Stimulated activated memory B cell treated with anti-CD40 and anti-IgM and Interleukin-4, amounts not matched to agents 10 μg/mL and 1 μg/mL and 100 μg/mL, for 72 hours (primary cell): Measurements from ENCODE around the gene TFB1M.
A peak's percentile ranks its signal among the peaks of the same experiment; 100 is the strongest.
"Not testable (repeated sequence)": the region's sequence is repeated elsewhere in the genome, so short reads cannot be mapped to it uniquely, and the experiment has no call there.

Experiments used
- ATAC-seq: fragments of 150-1000 bp; cut with Tn5 transposase; 2 replicates; pipeline ENCODE4 v1.10.0; 2021
- H3K27ac Mint-ChIP-seq: one replicate; pipeline ENCODE4 v1.8.0; 2022; ENCODE audit warnings: mild to moderate bottlenecking, mixed read lengths
- H3K27me3 Mint-ChIP-seq: one replicate; pipeline ENCODE4 v1.8.0; 2022; ENCODE audit warnings: mixed read lengths
- H3K36me3 Mint-ChIP-seq: one replicate; pipeline ENCODE4 v1.8.0; 2022; ENCODE audit warnings: mixed read lengths
- H3K4me1 Mint-ChIP-seq: one replicate; pipeline ENCODE4 v1.8.0; 2022; ENCODE audit warnings: mixed read lengths
- H3K4me3 Mint-ChIP-seq: one replicate; pipeline ENCODE4 v1.8.0; 2022; ENCODE audit warnings: mild to moderate bottlenecking, moderate library complexity, mixed read lengths
- H3K9me3 Mint-ChIP-seq: one replicate; pipeline ENCODE4 v1.8.0; 2022; ENCODE audit warnings: mixed read lengths

The TFB1M gene

DNA sequence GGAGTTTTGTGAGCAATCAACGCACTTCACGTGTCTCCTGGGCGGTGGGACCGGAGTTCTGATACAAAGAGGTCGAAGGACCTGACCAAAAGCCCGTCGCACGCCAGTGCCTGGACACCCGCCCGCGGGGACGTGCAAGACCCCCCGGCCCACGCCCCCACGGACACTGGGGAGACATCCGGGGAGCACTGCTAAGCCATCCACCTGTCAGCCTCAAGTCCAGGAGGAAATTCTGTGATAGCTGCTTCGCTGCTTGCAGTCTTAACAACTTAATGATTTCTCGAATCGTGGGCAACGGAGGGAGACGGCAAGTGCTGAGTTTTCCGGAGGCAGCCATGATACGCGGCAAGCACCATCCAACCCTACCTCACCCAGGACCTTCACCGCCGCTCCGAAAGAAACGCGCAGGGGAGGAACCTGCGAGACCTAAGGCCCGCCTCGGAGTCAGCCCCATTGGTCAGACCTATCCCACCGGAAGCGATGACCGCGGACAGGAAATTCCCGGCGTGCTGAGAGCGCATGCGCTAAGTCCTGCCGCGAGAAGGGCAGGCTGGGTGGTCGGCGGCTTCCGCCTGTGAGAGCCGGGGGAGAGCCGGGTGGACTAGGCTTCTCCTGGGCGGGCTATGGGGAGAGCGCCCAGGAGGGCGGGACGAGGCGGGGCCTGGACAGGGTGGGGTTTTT, at the start of gene TFB1M:
TSS of gene TFB1M (minus strand) at position 393 of the 681 bp plus-strand sequence. CDS start at position 337, 56 bp downstream.
- peak within 1 kb of the TSS; percentile 93 for H3K27ac Mint-ChIP-seq
- ATAC-seq: peak; percentile 99
- H3K4me1 Mint-ChIP-seq: peaks cover 24% of the 10 kb centered on the region
- no peaks in the 10 kb centered on the region for H3K9me3 Mint-ChIP-seq
- no peaks in the 10 kb centered on the region for H3K27me3 Mint-ChIP-seq
- H3K36me3 Mint-ChIP-seq: peaks cover 10% of the 10 kb centered on the region
- H3K4me3 Mint-ChIP-seq: peak within 1 kb of the TSS; percentile 97

DNA sequence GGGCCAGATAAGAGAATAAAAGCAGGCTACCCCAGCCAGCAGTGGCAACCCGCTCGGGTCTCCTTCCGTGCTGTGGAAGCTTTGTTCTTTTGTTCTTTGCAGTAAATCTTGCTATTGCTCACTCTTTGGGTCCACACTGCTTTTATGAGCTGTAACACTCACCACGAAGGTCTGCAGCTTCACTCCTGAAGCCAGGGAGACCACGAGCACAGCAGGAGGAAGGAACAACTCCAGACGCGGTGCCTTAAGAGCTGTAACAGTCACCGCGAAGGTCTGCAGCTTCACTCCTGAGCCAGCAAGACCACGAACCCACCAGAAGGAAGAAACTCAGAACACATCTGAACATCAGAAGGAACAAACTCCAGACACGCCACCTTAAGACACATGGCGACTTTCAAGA, 49.7 kb upstream of the TFB1M start:
- not testable (repeated sequence) for H3K27me3 Mint-ChIP-seq, H3K4me3 Mint-ChIP-seq, ATAC-seq, H3K27ac Mint-ChIP-seq, H3K4me1 Mint-ChIP-seq, H3K9me3 Mint-ChIP-seq, H3K36me3 Mint-ChIP-seq

DNA sequence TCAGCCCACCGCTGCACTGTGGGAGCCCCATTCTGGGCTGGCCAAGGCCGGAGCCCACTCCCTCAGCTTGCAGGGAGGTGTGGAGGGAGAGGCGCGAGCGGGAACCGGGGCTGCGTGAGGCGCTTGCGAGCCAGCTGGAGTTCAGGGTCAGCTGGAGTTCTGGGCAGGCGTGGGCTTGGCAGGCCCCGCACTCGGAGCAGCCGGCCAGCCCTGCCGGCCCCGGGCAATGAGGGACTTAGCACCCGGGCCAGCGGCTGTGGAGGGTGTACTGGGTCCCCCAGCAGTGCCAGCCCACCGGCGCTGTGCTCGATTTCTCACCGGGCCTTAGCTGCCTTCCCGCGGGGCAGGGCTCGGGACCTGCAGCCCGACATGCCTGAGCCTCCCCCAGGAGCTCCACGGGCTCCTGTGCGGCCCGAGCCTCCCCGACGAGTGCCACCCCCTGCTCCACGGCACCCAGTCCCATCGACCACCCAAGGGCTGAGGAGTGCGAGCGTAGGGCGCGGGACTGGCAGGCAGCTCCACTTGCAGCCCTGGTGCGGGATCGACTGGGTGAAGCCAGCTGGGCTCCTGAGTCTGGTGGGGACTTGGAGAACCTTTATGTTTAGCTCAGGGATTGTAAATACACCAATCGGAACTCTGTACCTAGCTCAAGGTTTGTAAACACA, 48.8 kb upstream of the TFB1M start:
- not testable (repeated sequence) for ATAC-seq, H3K27ac Mint-ChIP-seq, H3K36me3 Mint-ChIP-seq, H3K4me3 Mint-ChIP-seq, H3K9me3 Mint-ChIP-seq, H3K27me3 Mint-ChIP-seq, H3K4me1 Mint-ChIP-seq

DNA sequence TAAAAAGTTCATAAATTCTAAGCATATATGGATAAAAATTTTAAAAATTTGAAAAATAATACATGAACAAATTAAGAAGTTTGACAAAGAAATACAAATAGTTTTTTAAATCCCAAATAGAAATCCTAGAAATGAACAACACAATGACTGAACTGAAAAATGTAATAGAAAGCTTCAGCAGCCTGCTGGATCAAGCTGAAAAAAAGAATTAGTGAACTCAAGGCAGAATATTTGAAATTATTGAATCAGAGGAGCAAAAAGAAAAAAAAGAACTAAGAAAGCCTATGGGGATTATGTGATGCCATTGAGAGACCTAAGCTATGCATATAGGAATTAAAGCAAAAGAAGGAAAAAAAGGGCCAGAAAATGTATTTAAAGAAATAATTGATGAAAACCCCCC, 39.9 kb upstream of the TFB1M start:
- peaks cover 14% of the 10 kb centered on the region for H3K9me3 Mint-ChIP-seq
- H3K27ac Mint-ChIP-seq: no peak overlapping the region
- peaks cover 18% of the 10 kb centered on the region for H3K4me1 Mint-ChIP-seq
- no peaks in the 10 kb centered on the region for H3K27me3 Mint-ChIP-seq
- no peak overlapping the region for H3K4me3 Mint-ChIP-seq
- peaks cover 8% of the 10 kb centered on the region for H3K36me3 Mint-ChIP-seq
- ATAC-seq: no peak

DNA sequence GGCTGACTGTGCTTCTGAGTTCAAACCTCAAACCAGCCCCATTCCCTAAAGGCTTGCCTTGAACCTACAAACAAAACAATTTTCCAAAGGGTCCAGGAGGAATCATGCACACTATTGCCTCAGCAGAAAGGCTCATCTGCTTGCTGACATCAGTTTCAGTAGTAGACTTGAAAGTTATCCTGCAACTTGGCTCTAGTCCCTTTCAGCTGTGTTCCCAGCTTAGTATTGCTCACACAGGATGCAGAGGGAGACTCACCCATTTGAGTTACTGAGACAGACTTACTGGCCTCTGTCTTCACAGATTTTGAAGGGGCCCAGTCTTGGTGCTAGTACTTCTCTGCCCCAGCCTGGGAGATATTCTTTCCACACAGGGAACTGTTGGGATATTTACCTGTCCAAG, 38.5 kb upstream of the TFB1M start:
- H3K27ac Mint-ChIP-seq: no peak overlapping the region
- peaks cover 12% of the 10 kb centered on the region for H3K36me3 Mint-ChIP-seq
- no peaks in the 10 kb centered on the region for H3K27me3 Mint-ChIP-seq
- ATAC-seq: no peak
- peaks cover 14% of the 10 kb centered on the region for H3K9me3 Mint-ChIP-seq
- no peak overlapping the region for H3K4me3 Mint-ChIP-seq
- H3K4me1 Mint-ChIP-seq: peaks cover 18% of the 10 kb centered on the region

DNA sequence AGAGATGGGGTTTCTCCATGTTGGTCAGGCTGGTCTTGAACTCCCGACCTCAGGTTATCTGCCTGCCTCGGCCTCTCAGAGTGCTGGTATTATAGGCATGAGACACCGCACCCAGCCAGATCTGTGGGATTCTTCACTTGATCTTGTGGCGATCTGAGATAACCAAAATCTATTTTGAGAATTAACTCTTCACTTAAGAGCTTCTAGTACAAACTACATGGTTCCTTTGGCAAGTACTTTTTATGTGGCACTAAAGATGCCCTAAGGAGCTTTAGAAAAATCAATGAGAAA, 37.8 kb upstream of the TFB1M start:
- peak overlapping the region; percentile 78 for H3K27ac Mint-ChIP-seq

DNA sequence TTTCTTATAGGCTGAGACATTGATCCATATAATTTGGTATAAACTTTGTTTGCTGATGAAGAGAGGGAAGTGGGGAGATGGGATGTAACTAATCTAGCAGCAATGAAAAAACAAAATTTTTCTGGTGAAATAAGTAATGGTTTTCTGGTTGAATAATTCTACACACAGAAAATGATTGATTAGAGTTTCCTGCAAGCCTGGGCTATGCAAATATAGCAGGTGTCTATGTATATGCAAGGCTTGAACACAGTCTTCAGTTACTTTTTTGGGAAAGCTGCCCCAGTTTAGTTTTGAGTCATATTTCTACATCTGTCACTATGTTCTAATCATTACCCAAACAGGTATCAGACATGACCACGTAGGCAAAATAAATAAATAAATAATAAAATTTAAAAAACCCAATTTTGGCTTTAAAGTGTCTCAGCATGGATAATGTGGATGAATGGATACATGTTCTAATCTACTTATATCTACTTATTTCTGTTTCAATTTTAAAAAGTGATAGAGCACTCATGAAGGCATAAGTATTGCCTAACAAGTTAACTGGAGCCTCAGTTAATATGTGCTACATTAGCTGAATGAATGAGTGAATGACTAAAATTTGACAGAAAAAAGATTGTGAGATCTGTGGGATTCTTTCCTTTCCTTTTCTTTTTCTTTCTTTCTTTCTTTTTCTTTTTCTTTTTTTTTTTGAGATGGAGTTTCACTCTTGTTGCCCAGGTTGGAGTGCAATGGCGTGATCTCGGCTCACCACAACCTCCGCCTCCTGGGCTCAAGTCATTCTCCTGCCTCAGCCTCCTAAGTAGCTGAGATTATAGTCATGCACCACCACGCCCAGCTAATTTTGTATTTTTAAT, 37.2 kb upstream of the TFB1M start:
- Mint-ChIP-seq H3K4me3 (peak overlapping the region; percentile 66), H3K9me3 (peaks cover 26% of the 10 kb centered on the region)

More for the DNA sequence above, 37.8 kb upstream of the TFB1M start:
- Mint-ChIP-seq H3K9me3 (peaks cover 21% of the 10 kb centered on the region), H3K36me3 (peaks cover 19% of the 10 kb centered on the region), H3K4me3 (no peak overlapping the region), H3K4me1 (peaks cover 18% of the 10 kb centered on the region), H3K27me3 (no peaks in the 10 kb centered on the region)
- ATAC-seq: no peak

DNA sequence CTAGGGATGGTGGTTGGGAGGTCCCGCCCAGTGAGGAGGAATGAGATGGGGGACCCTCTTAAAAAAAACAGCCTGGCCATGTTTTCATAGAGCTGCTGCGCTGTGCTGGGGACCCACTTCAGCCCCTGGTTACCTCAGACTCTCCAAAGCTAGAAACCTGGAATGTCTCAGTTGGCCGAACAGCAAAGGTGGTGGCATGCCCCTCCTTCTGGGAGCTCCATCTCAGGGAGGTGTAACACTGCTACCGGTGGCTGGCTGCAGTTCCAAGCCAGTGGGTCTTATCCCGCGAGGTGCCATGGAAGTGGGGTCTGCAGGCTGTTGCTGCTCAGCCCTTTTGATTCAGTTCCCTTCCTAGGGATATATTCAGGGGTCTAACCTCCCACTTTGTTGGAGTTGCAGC, 35.7 kb upstream of the TFB1M start:
- Mint-ChIP-seq H3K4me3 (no peak overlapping the region), H3K4me1 (peaks cover 18% of the 10 kb centered on the region), H3K27me3 (no peaks in the 10 kb centered on the region), H3K9me3 (peaks cover 35% of the 10 kb centered on the region), H3K27ac (no peak overlapping the region), H3K36me3 (peaks cover 38% of the 10 kb centered on the region)
- ATAC-seq: no peak

More for the DNA sequence above, 37.2 kb upstream of the TFB1M start:
- peak overlapping the region; percentile 78 for H3K27ac Mint-ChIP-seq
- peak; percentile 85 for ATAC-seq
- peaks cover 18% of the 10 kb centered on the region for H3K4me1 Mint-ChIP-seq
- H3K27me3 Mint-ChIP-seq: no peaks in the 10 kb centered on the region
- H3K36me3 Mint-ChIP-seq: peaks cover 24% of the 10 kb centered on the region

DNA sequence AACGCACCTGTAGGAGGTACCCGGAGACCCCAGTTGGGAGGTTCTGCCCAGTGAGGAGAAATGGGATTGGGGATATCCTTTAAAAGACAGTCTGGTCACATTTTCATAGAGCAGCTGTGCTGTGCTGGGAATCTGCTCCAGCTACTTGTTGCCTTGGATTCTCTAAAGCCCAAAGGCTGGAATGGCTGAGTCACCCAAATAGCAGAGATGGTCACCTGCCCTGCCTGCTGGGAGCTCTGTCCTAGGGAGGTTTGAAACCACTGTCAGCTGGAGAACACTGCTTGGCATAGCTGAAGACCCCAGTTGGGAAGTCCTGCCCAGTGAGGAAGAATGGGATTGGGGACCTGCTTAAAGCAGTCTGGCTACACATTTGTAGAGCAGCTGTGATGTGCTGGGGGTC, 34.8 kb upstream of the TFB1M start:
- Mint-ChIP-seq H3K27ac (no peak overlapping the region), H3K9me3 (peaks cover 29% of the 10 kb centered on the region), H3K36me3 (peaks cover 32% of the 10 kb centered on the region), H3K4me1 (peaks cover 18% of the 10 kb centered on the region), H3K27me3 (no peaks in the 10 kb centered on the region), H3K4me3 (no peak overlapping the region)
- no peak for ATAC-seq

DNA sequence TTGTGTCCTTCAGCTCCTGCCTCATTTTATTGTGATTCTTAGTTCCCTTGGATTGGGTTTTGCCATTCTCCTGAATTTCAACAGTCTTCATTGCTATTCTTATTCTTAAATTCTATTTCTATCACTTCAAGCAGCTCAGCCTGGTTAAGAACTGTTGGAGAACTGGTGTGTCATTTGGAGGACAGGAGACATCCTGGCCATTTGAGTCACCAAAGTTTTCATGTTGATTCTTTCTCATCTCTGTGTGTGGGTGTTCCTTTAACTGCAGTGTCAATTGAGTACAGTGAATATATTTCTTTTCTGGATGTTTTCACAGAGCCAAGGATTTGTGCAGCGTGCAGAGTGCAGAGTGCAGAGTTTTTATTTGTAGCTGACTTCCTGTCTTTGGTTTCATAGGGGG, 33.5 kb upstream of the TFB1M start:
- no peak overlapping the region for H3K27ac Mint-ChIP-seq
- no peak for ATAC-seq
- peaks cover 28% of the 10 kb centered on the region for H3K9me3 Mint-ChIP-seq
- H3K36me3 Mint-ChIP-seq: peaks cover 30% of the 10 kb centered on the region
- no peak overlapping the region for H3K4me3 Mint-ChIP-seq
- no peaks in the 10 kb centered on the region for H3K27me3 Mint-ChIP-seq
- peaks cover 18% of the 10 kb centered on the region for H3K4me1 Mint-ChIP-seq

DNA sequence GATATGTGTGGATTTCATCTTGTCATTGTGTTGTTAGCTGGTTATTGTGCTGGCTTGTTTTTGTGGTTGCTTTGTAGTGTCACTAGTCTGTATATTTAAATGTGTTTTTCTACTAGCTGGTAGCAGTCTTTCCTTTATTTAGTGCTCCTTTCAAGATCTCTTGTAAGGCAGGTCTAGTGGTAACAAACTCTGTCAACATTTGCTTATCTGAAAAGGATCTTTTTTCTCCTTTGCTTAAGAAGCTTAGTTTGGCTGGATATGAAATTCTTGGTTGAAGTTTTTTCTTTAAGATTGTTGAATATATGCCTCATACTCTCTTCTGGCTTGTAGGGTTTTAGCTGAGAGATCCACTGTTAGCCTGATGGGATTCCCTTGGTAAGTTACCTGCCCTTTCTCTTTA, 32.7 kb upstream of the TFB1M start:
- Mint-ChIP-seq H3K27ac (no peak overlapping the region), H3K4me1 (peaks cover 16% of the 10 kb centered on the region), H3K36me3 (peaks cover 30% of the 10 kb centered on the region), H3K9me3 (peaks cover 28% of the 10 kb centered on the region), H3K27me3 (no peaks in the 10 kb centered on the region), H3K4me3 (no peak overlapping the region)
- ATAC-seq: no peak

DNA sequence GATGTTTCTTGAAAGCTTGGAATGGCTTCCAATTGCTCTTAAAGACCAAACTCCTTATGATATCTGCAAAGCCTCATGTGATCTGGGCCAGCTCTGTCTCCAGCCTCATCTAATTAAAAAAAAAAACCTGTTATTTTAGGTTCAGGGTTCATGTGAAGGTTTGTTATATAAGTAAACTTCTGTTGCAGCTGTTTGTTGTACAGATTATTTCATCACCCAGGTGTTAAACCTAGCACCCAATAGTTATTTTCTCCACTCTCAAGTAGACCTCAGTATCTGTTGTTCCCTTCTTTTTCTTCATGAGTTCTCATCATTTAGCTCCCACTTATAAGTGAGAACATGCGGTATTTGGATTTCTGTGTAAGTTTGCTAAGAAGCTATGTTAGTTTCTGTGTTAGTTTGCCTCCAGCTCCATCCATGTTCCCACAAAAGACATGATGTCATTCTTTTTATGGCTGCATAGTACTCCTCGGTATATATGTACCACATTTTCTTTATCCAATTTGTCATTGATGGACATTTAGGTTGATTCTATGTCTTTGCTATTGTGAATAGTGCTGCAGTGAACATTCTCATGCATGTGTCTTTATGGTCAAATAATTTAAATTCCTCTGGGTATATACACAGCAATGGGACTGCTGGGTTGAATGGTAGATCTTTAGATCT, 30.2 kb upstream of the TFB1M start:
- Mint-ChIP-seq H3K4me3 (no peak overlapping the region), H3K4me1 (peaks cover 6% of the 10 kb centered on the region), H3K9me3 (peaks cover 28% of the 10 kb centered on the region), H3K27me3 (no peaks in the 10 kb centered on the region), H3K36me3 (peaks cover 35% of the 10 kb centered on the region), H3K27ac (no peak overlapping the region)
- ATAC-seq: no peak

DNA sequence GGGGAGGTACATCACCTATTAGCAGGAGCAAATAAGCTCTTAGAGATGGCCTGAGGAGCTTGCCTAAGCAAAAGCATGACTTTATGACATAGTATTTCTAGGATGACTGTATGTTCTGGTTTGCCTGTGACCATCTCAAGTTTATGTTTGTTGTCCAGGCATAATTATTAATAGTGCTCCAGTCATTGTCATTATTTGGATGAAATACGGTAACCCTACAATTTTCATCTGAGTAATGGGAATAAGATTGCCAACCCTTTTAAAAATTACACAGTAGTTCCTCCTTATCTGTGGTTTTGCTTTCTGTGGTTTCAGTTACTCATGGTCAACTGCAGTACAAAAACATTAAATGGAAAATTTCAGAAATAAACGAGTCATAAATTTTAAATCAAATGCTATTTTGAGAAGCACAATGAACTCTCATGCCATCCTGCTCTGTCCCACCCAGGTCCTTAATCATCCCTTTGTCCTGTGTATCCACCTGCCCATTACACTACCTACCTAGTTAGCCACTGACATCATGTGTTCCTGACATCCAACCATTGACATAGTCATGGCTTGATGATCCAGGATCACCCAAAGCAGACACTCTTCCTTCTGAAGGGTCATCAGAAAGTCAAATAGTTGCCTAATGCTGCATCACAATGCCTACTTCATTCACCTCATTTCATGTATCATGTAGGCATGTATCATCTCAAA, 27.0 kb upstream of the TFB1M start:
- ATAC-seq: peak; percentile 36
- no peak overlapping the region for H3K4me3 Mint-ChIP-seq
- peaks cover 17% of the 10 kb centered on the region for H3K36me3 Mint-ChIP-seq
- H3K4me1 Mint-ChIP-seq: peaks cover 6% of the 10 kb centered on the region
- peaks cover 19% of the 10 kb centered on the region for H3K9me3 Mint-ChIP-seq
- peak overlapping the region; percentile 6 for H3K27ac Mint-ChIP-seq
- H3K27me3 Mint-ChIP-seq: no peaks in the 10 kb centered on the region

DNA sequence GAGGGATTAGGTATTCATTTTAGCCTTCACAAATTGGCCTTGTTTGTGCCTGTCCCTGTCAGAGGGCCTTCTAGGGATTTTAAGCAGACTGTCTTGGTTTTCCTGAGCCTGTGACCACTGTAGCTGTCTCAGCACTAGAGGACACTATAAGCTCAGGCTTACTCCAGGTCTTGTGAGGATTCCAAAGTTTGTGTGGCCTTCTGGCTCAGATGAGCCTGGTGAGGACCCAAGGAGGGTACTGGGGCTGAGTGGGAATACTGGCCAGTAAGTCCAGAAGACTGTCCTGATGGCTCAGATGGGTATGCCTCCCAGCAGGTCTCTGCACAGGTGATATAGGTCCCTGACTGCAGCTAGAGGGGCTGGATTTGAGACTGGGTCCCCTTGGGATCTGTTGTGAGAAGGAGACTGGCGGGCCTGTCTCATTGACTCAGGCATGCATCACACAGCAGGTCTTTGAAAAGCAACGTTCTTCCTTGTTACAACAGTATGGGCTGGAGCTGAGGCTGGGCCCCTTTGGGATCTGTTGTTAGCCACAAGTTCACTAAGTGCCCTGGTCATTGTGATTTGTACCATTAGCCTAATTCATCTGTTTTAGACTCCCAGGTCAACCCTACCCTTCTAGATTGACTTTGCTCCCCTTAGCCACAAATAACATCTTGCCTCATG, 26.3 kb upstream of the TFB1M start:
- Mint-ChIP-seq H3K4me1 (peaks cover 6% of the 10 kb centered on the region), H3K36me3 (peaks cover 11% of the 10 kb centered on the region), H3K4me3 (no peak overlapping the region)

More for the DNA sequence above, 26.3 kb upstream of the TFB1M start:
- peaks cover 18% of the 10 kb centered on the region for H3K9me3 Mint-ChIP-seq
- no peak for ATAC-seq
- H3K27ac Mint-ChIP-seq: no peak overlapping the region
- no peaks in the 10 kb centered on the region for H3K27me3 Mint-ChIP-seq
